HEK293 (cell line): ENCODE results near the gene SRR.

Experiments used
- PRDM1 ChIP-seq: fragments of 450-650 bp; formaldehyde crosslinking; IDR thresholded peaks from 2 replicates; pipeline ENCODE4; 2016; ENCODE audit warnings: missing biosample characterization, missing genetic modification characterization
- ZNF274 ChIP-seq, 2 experiments: fragments of 200-500 bp in 1 of 2; fragments of 450-650 bp in 1 of 2; sonication (Bioruptor generic) in 1 of 2; formaldehyde crosslinking in 1 of 2; IDR thresholded peaks; 2 replicates each; pipeline versions ENCODE4 v1.5.1 to v1.6.1; 2014 to 2016; ENCODE audit warnings: borderline replicate concordance in 1 of 2, inconsistent platforms in 1 of 2, low read length in 1 of 2, missing biosample characterization in 1 of 2, missing genetic modification characterization in 1 of 2
- ZNF311 ChIP-seq: fragments of 450-650 bp; formaldehyde crosslinking; IDR thresholded peaks from 2 replicates; pipeline ENCODE4 v1.5.1; 2017; ENCODE audit warnings: missing biosample characterization, missing genetic modification characterization, borderline replicate concordance
- ZNF549 ChIP-seq: fragments of 450-650 bp; IDR thresholded peaks from 2 replicates; pipeline ENCODE4 v1.5.1; 2018; ENCODE audit warnings: missing biosample characterization, missing genetic modification characterization, mild to moderate bottlenecking, inconsistent platforms, moderate library complexity
- ZNF677 ChIP-seq: fragments of 450-650 bp; IDR thresholded peaks from 2 replicates; pipeline ENCODE4 v1.5.0; 2018; ENCODE audit warnings: missing biosample characterization, mild to moderate bottlenecking, missing genetic modification characterization, moderate library complexity
- TF ChIP-seq, protein P1 (sequence below): fragments of 450-650 bp; formaldehyde crosslinking; IDR thresholded peaks from 2 replicates; pipeline ENCODE4 v1.5.1; 2016; ENCODE audit warnings: missing biosample characterization, missing genetic modification characterization

DNA sequence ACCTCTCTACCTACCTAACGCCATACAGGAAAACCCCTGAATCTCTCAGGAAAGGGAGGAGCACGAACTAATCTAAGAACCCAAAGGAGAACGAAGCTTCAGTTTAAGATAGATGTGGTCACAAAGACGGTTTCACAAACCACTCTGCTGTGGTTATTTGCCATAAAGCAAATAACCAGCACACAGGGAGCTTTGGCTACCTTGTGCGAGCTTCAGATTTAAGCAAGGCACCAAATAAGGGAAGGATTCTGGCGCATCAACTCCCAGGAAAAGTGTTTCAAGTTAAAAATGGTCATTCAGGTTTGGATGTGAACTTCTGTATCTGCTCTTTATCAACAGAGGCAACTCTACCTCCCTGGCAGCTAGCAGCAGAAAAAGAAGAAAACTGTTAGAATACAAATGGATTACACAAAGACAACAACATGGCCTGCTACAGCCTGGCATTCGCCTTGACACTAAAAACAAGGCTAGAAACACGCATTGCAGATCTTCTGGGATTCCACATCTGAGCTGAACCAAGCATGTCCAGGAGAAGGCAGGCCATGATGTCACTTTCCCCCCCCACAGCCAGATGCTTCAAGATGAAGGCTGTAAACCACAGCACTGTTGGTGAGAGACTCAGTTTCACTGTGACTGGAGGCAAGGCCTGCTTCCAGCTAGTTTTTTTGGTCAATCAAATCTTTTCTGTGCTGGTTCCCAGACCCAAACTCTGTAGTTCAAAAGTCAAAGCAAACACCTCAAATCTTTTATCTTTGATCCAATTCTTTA, 43.8 kb upstream of the SRR start:
- TF ChIP-seq PRDM1 (tag by site-specific recombination) (no peak), ZNF274 (IDR thresholded peaks at IDR 0.05; ENCODE audit: low read length) (no peak), ZNF274 (tag by site-specific recombination; IDR thresholded peaks at IDR 0.05; ENCODE audit: borderline replicate concordance) (no peak), ZNF549 (tag by site-specific recombination) (no peak), ZNF677 (tag by site-specific recombination) (no peak), ZNF311 (no peak)
- TF ChIP-seq, protein P1, sequence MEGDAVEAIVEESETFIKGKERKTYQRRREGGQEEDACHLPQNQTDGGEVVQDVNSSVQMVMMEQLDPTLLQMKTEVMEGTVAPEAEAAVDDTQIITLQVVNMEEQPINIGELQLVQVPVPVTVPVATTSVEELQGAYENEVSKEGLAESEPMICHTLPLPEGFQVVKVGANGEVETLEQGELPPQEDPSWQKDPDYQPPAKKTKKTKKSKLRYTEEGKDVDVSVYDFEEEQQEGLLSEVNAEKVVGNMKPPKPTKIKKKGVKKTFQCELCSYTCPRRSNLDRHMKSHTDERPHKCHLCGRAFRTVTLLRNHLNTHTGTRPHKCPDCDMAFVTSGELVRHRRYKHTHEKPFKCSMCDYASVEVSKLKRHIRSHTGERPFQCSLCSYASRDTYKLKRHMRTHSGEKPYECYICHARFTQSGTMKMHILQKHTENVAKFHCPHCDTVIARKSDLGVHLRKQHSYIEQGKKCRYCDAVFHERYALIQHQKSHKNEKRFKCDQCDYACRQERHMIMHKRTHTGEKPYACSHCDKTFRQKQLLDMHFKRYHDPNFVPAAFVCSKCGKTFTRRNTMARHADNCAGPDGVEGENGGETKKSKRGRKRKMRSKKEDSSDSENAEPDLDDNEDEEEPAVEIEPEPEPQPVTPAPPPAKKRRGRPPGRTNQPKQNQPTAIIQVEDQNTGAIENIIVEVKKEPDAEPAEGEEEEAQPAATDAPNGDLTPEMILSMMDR (tag by site-specific recombination): no peak
